MCF 10A (cell line): ENCODE measurements around the gene ING1. TPM values are rescaled to one million over a fixed set of nuclear protein-coding genes. Genes with fewer than 3 reads are reported as not detected.

ENCODE experiments used
- BruUV-seq: library from RNA; stranded (reverse); fragments of 400-500 nt; replicated peaks from 2 replicates; lab custom pipeline; 2021; lab: Mats Ljungman, UMichigan
- CTCF ChIA-PET: fragments of 300-600 bp; sonication (Branson Sonifier 250); formaldehyde crosslinking; extraction: SDS; loops from one replicate; lab custom pipeline; 2021; ENCODE audit warnings: antibody characterized with exemption, inconsistent platforms; lab: Yijun Ruan, JAX
- POLR2A ChIA-PET: fragments of 300-600, 350-650 bp; sonication (Branson Sonifier 250); formaldehyde crosslinking; extraction: SDS; loops from one replicate; lab custom pipeline; 2020; ENCODE audit warnings: antibody characterized with exemption, inconsistent platforms; lab: Yijun Ruan, JAX
- DNase-seq: peaks from one replicate; pipeline ENCODE4 v3.0.0-alpha.2; 2018; ENCODE audit not compliant: unreplicated experiment
- H3K27ac Mint-ChIP-seq: one replicate; pipeline ENCODE4 v1.8.0; 2022; ENCODE audit warnings: mild to moderate bottlenecking, low read depth, mixed read lengths; ENCODE audit not compliant: unreplicated experiment
- H3K27me3 Mint-ChIP-seq: one replicate; pipeline ENCODE4 v1.8.0; 2022; ENCODE audit warnings: mixed read lengths; ENCODE audit not compliant: insufficient read depth, unreplicated experiment
- H3K36me3 Mint-ChIP-seq: one replicate; pipeline ENCODE4 v1.8.0; 2022; ENCODE audit warnings: mild to moderate bottlenecking, moderate library complexity, mixed read lengths; ENCODE audit not compliant: insufficient read depth, unreplicated experiment
- H3K4me1 Mint-ChIP-seq: one replicate; pipeline ENCODE4 v1.8.0; 2022; ENCODE audit warnings: mixed read lengths; ENCODE audit not compliant: insufficient read depth, unreplicated experiment
- H3K4me3 Mint-ChIP-seq: one replicate; pipeline ENCODE4 v1.8.0; 2022; ENCODE audit warnings: mild to moderate bottlenecking, moderate library complexity, mixed read lengths; ENCODE audit not compliant: unreplicated experiment
- H3K9me3 Mint-ChIP-seq: one replicate; pipeline ENCODE4 v1.8.0; 2022; ENCODE audit warnings: mixed read lengths; ENCODE audit not compliant: unreplicated experiment
- intact Hi-C: fragments of 100-400 bp; cut with micrococcal nuclease; formaldehyde crosslinking; loops from 2 replicates; pipeline ENCODE4 v1.14.1; 2022
- total RNA-seq: library from RNA; stranded (reverse); gene quantifications from 2 replicates; pipeline ENCODE4 v1.2.3, GENCODE V29; 2022
- TF ChIP-seq, protein P1 (sequence below): fragments of 200-600 bp; IDR thresholded peaks from one replicate; pipeline ENCODE4 v1.8.0; 2022; ENCODE audit warnings: antibody characterized with exemption, mild to moderate bottlenecking; ENCODE audit not compliant: unreplicated experiment

ING1 gene
- total RNA-seq, 1 experiment from 2014 or later = 10.0 TPM

DNA sequence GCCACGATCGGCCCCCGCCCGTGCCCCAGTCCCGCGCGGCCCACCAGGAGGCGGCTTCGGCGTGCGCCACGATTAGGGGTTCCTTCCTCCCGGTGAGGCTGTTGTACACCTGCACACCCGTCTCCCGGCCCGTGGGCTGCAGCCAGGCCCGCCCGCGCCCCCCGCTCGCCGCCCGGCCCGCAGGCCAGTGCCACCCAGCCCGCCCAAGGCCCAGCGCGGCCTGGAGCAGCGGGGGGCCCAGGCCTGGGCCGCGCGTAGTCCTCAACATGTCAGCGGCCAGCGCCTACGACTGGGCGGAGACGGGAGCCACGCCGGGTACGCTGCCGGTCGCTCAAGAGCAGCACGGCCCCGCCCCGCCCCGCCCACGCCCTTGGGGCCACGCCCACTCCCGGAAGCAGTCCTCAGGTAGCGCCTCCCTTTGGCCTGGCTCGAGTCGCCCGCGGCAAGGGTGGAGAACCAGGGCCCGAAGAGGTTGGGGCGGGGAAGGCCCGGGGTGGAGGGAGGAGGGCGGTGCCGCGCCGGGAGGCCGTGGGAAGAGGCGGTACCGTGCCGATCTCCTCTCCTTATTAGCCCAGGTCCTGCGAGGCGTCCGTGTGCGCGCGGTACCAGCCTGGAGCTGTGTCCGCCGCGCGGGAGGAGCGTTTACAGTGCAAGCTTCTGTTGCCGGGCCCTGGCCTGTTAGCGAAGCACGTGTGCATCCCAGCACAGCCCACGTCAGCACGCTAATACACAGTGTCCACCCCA is 7.5 kb upstream of the ING1 start, which contains the start of gene CARS2:
CARS2 (minus strand) TSS at position 291 of the 744 bp plus-strand sequence; CDS start at position 268, 23 bp downstream.
- TF ChIP-seq, protein P1, sequence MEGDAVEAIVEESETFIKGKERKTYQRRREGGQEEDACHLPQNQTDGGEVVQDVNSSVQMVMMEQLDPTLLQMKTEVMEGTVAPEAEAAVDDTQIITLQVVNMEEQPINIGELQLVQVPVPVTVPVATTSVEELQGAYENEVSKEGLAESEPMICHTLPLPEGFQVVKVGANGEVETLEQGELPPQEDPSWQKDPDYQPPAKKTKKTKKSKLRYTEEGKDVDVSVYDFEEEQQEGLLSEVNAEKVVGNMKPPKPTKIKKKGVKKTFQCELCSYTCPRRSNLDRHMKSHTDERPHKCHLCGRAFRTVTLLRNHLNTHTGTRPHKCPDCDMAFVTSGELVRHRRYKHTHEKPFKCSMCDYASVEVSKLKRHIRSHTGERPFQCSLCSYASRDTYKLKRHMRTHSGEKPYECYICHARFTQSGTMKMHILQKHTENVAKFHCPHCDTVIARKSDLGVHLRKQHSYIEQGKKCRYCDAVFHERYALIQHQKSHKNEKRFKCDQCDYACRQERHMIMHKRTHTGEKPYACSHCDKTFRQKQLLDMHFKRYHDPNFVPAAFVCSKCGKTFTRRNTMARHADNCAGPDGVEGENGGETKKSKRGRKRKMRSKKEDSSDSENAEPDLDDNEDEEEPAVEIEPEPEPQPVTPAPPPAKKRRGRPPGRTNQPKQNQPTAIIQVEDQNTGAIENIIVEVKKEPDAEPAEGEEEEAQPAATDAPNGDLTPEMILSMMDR = no peak
- intact Hi-C loops = no loop called here
- ChIA-PET CTCF (interaction anchor here (0.6 to 0.9 kb wide), 5 partner anchors 8 to 207 kb away, joined by 3 to 4 read pairs (median 3); partner anchors contain the start of gene ING1), POLR2A (interaction anchor here (0.6 to 8.1 kb wide), 10 partner anchors 10 to 447 kb away, joined by 3 to 125 read pairs (median 5); partner anchors contain the start of genes ANKRD10, ING1 and RAB20)
- Mint-ChIP-seq H3K27me3 (no peaks in the 10 kb centered on the region), H3K4me1 (peaks cover 21% of the 10 kb centered on the region), H3K27ac (peak within 1 kb of the TSS; percentile 70), H3K9me3 (no peaks in the 10 kb centered on the region), H3K4me3 (peak within 1 kb of the TSS; percentile 82), H3K36me3 (peaks cover 28% of the 10 kb centered on the region)
- DNase-seq = peak; percentile 98
- no TSS peak for BruUV-seq

DNA sequence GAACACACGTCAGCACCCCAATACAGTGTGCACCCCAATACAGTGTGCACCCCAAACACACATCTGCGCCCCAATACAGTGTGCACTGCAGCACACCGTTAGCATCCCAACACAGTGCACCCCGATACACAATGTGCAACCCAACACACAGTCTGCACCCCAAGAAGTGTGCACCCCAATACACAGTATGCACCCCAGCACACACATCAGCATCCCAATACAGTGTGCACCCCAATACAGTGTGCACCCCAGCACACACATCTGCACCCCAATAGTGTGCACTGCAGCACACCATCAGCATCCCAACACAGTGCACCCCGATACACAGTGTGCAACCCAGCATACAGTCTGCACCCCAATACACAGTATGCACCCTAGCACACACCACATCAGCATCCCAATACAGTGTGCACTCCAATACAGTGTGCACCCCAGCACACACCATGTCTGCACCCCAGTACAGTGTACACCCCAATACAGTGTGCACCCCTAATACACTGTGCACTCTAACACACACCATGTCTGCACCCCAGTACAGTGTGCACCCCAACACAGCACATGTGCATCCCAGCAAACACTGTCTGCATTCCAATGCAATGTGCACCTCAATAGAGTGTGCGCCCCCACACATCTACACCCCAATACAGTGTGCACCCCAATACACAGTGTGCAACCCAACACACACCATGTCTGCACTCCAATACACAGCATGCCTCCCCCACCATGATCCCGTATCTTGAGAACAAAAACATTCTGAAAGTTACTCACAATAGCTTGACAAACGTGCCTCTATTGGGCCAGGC is 6.7 kb upstream of the ING1 start:
- Mint-ChIP-seq H3K4me1 (peaks cover 15% of the 10 kb centered on the region), H3K9me3 (no peaks in the 10 kb centered on the region), H3K27ac (no peak overlapping the region), H3K4me3 (peak overlapping the region; percentile 82), H3K36me3 (peaks cover 20% of the 10 kb centered on the region), H3K27me3 (no peaks in the 10 kb centered on the region)
- ChIA-PET CTCF (interaction anchor here (0.6 to 0.9 kb wide), 2 partner anchors 113 to 207 kb away, joined by 3 to 4 read pairs; no protein-coding TSS in a partner anchor), POLR2A (interaction anchor here (1.1 to 8.1 kb wide), 5 partner anchors 9 to 208 kb away, joined by 3 to 125 read pairs (median 10); partner anchors contain the start of genes ANKRD10, ING1 and RAB20)
- TF ChIP-seq, protein P1 = no peak
- intact Hi-C loops = no loop called here
- DNase-seq = no peak
- BruUV-seq = no TSS peak

DNA sequence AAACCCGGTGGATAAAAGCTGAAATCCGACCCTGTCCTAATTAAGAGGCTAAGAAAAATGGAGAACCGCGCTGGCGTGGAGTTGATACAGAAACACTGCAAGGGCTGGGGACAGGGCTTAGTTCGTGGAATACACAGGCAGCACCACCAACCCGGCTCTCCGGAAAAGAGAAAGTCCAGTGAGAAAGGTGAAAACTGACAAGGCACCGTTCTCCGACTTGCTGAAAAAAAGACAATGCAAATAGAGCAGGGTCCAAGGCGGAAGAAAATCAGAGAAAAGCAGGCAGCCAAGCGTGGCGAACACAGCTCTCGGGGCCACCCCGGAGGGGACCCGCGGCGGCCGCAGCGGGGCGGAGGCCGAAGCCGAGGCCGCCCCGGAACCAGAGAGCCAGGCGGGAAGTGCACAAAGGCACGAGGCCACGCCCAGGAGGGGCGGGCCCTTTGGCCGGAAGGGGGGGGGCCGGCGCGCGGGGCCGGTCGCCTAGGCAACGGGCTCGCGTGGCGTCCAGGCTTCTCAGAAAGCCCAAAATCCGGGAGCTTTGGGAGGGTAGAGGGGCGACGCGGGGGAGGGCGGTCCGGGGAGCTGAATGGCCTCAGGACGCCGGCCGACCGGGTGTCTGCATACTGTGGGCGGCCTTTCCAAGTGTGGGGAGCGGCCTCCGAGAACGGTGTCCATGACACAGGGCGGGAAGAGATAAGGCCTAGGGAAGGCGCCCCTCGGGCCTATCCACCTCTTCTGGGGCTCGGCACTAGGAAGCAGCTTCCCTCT is 1.2 kb upstream of the ING1 start:
- CTCF ChIA-PET = interaction anchor here (0.6 to 1.6 kb wide), 4 partner anchors 34 to 195 kb away, joined by 3 to 4 read pairs (median 3); no protein-coding TSS in a partner anchor
- POLR2A ChIA-PET = interaction anchor here (0.5 to 2.7 kb wide), 18 partner anchors 9 to 1997 kb away, joined by 3 to 34 read pairs (median 5); partner anchors contain the start of genes ANKRD10, NAXD and RAB20
- no TSS peak for BruUV-seq
- Mint-ChIP-seq H3K27ac (peak overlapping the region; percentile 96), H3K9me3 (no peaks in the 10 kb centered on the region), H3K4me1 (peaks cover under 1% of the 10 kb centered on the region), H3K27me3 (no peaks in the 10 kb centered on the region), H3K4me3 (peak overlapping the region; percentile 92), H3K36me3 (peaks cover 19% of the 10 kb centered on the region)
- intact Hi-C loops = loop anchor here (10.0 kb wide), 1 partner anchor 343 kb away; no protein-coding TSS in a partner anchor
- peak; percentile 87 for DNase-seq
- TF ChIP-seq, protein P1 = no peak
